Activated effector memory CD4-positive, alpha-beta T cell treated with anti-CD3 and anti-CD28 coated beads, Interleukin-2, amount 50 U/mL, for 16 hours (primary cell): Measurements from ENCODE around the gene GNLY.
"Not testable (repeated sequence)": the region's sequence is repeated elsewhere in the genome, so short reads cannot be mapped to it uniquely, and the experiment has no call there.

Experiments used
- DNase-seq: peaks from one replicate; pipeline ENCODE4 v3.0.0-alpha.2; 2020

GNLY gene

DNA sequence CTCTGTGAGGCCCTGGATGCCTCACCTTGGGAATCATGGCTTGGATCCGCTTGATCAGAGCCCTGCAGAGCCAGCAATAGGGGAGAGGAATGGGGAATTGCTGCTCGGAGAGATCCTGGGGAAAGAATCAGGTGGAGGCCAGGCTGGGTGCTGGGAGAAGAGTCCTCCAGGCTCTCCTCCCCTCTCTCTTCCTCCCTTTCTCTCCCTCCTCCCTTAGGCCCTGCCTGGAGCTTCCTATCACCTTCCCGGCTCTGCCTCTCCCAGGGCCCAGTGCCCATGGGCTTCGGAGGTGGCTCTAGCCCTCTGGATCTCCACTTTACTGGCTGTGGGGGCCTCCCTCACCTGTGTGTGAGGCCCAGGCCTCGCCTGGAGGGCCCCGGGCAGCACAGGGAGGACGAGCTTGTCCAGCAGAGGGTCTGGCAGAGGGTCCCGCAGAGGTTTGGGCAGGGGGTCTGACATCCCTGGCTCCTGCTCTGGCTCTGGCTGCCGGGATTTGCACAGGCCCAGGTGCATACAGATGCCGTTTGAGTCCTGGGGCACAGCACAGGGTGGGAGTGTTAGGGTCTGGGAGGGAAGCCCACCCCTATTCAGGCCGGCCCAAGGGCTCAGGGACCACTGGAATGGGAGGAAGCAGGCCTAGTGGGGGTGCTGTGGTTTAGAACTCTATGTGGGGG is 28.8 kb upstream of the GNLY start:
- DNase-seq = no peak

DNA sequence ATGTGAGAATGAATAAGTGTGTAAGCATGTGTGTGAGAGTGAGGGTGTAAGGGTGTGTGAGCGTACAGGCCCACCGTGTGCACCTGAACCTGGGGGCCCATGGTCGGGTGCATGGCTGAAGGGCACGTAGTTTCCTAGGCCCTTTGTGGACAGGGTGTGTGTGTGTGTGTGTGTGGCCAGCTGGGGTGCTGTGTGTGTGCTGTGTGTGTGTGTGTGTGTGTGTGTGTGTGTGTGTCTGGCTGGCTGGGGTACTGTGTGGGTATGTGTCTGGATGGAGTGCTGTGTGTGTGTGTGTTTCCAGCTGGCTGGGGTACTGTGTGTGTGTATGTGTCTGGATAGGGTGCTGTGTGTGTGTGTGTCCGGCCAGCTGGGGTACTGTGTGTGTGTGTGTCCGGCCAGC is 28.1 kb upstream of the GNLY start:
- no peak for DNase-seq

DNA sequence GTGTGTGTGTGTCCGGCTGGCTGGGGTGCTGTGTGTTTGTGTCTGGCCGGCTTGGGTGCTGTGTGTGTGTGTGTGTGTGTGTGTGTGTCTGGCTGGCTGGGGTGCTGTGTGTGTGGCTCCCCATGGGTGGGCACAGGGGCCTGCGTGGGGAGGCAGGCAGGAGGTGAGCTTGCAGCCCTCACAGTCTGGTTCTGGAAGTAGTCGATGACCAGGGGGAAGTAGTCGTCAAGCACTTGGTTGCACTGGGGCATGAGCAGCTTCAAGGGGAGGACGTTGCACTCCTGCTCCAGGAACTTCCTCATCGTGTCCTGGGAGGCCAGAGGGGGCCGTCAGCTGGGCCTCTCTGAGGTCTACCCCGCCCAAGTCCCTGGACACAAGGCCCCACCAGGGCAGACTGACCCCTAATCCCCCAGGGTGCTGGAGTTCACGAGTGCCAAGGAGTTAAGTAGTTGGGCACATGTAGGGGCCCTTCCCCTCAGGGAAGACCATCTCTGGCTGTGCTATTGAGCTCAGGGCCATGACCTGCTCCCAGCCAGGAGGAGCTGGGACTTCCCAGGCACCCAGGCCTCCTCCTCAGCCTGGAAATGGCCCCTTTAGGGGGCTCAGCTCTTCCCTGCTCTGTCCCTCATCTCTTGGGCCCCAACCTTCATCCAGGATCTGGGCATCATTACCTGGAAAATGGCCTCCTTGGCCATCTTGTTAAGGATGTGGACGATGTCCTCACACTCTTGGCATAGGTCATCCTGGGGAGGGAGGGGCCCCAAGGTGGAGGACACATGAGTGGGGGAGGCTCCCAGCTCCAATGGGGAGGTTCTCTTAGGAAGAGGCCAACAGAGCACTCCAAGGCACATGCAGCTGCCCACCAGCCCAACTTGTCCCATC is 27.5 kb upstream of the GNLY start:
- no peak for DNase-seq

DNA sequence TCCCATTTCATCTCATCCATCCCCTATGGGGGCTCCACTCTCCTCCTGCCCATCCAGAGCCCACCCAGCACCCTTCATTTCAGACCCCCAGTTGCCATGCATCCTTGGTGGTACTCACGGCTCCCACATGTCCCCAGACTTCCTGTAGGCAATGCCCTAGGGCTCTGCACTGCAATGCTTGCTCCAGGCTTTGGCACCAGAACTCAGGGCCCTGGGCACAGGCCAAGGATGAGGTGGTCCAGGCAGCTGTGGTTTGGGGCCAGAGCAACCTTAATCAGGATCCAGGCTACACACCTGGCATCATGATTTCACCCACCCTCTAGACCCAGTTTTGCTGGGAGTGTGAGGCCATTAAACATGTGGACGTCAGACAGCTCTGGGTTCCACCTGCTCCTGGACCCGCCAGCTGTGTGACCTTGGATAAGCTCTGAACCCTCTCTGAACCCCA is 26.6 kb upstream of the GNLY start:
- no peak for DNase-seq

DNA sequence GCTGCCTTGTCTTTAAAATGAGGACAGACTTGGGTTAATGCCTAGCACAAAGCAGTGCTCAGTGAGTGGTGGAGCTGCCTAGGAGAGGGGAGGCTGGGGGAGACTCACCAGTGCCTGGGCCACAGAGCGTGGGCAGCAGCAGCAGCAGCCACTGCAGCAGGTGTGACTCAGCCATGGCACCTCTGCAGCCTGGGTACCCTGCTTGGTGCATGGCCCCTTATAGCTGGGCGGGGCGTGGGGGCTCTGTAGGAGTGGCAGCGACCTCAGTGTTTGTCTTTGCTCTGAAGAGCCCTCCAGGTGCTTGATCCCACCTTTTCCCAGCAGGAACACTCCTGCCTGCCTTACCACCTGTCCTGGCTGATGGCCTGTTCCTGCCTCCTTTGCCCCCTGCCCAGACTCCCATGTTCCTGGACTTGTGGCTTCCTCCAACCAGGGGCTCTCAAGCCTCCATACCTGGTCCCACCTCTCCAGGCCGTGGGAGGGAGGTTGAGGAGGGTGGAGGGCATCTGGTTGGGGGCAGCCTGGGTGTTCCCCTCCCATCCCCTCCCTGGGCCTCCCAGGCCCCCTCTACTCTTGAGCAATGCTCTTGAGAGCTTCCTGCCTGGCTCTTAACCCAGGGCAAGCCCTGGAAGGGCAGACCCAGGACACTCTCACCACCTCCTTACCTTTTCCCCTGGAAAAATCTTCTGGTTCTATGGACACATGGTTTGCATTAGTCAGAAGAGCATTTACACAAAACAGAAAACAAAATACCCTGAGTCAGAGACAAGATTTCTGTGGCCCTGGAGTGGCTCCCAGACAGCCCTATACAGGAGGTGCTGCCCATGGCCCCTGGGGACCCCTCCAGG is 25.9 kb upstream of the GNLY start, which contains the start of gene SFTPB:
TSS of gene SFTPB (minus strand) at position 191 of the 848 bp plus-strand sequence. CDS start at position 175, 16 bp downstream.
- no peak for DNase-seq

DNA sequence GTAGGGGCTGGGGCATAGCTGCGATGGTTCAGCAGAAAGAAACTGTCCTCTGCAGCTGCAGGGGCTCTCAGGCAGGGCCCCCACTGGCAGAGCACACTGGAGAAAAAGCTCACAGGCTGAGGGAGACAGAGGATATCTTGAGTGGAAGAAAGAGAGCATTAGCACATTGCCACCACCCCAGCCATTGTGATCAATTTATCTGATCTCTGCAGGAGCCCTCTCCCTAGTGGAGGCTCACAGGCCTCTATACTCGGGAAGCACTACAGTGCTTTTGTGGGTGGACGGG is 25.4 kb upstream of the GNLY start:
- no peak for DNase-seq

DNA sequence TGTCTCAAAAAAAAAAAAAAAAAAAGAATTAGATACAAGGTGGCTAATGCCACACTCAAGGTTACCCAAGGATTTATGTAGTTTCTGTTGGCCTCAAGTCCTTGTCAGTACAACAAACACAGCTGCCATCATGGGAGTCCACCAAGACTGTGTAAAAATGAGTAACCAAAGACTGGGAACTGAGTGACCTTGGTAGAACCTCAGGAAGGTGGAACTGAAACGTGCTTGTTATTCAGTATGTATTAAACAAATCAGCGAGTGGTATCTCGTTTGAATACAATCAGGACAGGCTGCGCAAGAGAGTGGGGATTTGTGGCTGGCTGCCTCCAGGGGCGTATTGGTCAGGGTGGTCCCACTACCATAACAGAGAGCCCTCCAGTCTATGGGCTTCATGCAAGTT is 24.6 kb upstream of the GNLY start:
- no peak for DNase-seq

DNA sequence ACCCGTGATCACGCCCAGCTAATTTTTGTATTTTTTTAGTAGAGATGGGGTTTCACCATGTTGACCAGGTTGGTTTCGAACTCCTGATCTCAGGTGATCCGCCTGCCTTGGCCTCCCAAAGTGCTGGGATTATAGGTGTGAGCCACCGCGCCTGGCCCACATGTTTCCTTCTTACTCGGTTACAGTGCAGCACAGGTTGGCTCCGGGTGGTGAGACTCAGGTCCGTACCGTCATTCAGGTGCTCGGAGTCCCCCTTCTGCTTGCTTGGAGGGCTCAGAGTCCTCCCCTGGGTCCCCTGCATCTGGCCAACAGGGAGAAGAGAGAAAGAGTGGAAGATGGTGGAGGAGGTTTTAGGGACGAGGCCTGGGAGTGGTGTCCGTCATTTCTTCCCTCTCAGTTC is 23.7 kb upstream of the GNLY start:
- DNase-seq = not testable (repeated sequence)

DNA sequence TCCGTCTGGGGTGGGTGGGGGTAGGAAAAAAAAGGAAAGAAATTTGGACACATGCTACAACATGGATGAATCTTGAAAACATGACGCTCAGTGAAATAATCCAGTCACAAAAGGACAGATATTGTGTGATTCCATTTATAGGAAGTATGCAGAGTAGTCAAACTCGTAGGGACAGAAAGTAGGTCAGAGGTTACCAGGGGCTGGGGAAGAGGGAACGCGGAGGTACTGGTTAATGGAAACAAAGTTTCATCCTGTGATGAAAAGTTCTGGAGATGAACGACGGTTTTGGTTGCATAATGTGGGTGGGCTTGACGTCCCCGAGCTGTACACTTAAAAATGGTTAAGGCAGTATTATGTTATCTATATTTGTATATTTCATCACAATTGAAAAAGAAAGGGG is 21.7 kb upstream of the GNLY start:
- no peak for DNase-seq

DNA sequence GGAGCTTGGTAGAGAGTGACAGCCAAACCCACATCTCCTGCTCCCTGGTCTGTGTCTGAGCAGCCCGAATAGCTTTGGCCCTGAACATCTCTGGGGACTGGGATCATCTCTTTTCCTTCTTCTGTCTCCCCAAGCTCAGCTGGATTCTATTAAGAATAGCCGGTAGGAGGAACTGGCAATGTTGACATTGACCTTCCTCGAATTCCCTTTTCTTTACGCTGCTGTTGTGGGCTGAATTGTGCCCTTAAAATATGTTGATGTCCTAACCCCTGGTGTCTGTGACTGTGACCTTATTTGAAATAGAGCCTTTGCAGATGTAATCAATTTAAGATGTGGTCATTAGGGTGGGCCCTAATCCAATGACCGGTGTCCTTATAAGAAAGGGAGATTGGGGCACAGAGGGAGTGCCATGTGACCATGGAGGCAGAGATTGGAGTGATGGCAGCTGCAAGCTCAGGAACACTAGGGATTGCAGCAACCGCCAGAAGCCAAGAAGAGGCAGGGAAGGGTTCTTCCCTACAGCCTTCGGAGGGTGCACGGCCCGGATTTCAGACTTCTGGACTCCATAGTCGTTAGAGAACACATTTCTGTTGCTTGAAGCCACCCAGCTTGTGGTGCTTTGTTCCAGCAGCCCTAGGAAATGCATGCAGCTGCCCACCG is 20.3 kb upstream of the GNLY start:
- DNase-seq = no peak

DNA sequence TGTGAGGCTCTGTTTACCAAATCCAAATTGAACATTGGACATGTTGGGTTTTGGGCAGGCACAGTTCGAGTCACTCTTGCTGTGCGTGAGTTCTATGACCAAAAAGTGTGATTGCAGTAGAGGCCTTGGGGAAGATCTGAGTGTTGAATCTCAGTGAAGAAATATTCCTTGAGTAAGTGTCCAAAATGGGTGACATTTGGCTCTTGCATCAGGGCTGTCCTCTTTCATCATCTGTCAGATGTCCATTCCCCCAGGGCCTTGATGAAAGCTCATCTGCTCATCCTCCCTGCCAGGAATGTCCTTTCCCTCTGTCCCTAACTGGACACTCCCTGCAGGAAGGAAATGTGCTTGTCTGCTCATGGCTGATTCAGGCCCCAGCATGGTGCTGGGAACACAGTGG is 19.7 kb upstream of the GNLY start:
- no peak for DNase-seq

DNA sequence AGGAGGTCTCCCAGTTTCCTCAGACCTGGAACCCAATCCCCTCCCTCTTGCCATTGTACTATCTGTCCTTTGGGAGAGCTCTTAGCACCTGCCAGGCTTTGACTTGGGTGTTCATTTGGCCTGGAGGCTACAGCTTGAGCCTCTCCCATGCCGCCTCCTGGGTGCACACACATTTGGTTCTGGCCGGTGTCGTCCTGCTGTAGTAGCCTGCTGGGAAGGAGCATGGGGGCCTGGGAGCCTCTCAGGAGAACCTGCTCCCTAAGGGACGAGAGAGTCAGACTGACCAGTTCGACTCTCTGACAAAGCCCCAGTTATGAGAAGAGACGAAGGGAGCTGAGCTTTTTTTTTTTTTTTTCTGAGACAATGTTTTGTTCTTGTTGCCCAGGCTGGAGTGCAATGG is 18.7 kb upstream of the GNLY start:
- no peak for DNase-seq

DNA sequence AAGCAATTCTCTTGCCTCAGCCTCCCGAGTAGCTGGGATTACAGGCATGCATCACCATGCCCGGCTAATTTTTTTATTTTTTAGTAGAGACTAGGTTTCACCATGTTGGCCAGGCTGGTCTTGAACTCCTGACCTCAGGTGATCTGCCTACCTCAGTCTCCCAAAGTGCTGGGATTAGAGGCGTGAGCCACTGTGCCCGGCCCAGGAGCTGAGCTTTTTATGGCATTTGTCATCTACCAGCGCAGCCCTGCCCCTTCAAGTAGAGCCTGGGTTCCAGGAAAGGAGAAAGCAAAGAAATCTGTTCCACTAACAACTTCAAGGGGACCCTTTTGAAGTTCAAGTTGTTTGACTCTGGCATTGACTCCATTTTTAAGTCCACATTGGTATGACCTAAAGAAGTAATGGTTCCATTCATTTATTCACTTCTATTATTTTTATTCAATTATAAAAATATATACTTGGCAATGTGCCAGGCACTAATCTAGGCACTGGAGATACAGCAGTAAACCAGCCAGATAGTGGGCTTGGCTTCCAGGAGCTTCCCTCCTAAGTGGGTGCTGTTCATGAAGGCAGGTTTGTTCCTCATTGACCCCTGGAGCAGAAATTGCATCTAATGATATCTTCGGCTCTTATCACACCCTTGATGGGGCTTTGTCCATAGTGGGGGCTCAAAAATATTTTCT is 18.2 kb upstream of the GNLY start:
- peak; percentile 12 for DNase-seq

DNA sequence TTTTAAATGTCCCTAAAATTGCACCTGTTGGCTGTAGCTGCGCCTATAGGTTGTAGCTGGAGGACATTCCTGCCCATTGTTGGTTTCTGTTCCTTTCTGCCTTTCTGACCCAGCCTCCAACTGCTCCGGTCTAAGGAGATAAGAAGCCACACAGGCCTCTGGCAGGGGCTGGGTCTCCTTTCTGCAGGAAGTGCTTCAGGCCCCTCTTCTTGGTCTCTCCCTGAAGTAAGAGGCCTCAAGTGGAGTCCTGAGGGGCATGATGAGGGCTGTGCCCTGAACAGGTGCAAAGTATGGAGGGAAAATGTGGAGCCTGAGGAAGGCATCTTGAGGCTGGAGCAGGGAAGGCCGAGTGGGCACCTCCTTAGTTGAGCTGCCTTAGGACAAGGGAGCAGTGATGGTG is 15.8 kb upstream of the GNLY start:
- peak; percentile 36 for DNase-seq

DNA sequence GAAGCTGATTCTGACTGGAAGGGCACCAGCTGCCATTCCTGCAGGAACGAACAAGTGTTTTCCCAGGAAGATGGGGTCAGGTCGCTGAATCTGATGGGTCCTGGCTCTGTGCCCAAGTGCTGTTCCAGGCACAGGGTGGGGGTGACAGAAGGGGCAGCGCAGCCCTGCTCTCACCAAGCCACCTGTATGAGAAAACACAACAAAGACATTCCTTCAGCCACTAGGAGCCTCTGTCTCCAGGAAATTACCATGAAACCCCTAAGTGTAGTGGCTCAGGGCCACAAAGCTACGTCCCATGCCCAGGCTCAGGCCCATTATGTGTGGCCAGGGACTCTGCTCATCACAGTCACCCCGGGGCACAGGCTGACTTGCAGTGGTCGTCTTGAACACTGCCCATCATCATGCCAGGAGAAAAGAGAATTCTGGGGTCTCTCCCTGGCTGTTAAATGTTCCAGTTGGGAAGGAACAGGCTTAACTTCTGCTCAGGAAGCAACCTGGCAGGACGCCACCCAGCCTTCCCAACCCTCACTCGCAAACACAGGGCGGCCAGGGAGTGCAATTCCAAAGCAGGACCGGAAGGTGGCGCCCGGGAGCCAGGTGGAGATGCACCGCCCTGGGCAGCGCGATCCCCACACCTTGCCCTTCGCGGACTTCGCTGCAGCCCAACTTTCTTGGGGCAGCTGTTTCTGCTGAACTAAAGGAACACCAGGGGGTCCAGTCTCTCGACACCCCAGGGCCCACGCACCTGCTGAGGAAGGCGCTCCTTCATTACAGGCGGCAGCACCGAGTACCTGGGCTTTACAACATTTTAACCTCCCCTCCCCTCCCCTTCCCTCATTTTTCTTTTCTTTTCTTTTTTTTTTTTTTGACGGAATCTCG is 15.1 kb upstream of the GNLY start:
- DNase-seq = peak; percentile 91

DNA sequence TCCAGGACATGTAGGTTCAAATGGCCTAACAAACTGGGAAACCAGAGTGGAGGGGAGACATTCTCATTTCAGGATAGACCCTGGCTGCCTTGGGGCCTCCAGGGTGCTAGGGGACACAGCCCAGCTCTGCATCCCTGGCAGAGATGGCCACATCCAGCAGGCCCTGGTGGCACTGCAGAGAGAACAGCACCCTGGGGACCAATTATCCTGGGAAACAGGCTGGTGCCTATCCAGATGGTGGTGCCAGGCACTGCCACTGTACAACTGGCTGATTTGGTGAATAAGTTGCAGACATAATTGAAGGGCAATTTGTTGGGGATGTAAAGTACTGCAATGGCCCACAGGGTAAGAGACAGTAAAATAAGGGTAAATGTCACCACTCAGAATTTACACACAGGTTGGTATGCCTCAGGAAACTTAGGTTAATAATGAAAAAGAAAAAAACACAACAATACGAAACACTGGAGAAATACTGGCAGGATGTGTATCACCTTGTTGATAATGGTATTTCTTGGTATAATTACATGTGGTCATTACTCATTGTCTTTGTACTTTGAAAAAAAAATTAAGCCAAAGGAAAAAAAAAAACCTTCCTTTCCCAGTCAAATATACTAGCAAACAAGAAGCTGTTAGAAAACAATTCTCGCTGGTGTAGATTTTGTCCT is 13.3 kb upstream of the GNLY start:
- DNase-seq = peak; percentile 54

DNA sequence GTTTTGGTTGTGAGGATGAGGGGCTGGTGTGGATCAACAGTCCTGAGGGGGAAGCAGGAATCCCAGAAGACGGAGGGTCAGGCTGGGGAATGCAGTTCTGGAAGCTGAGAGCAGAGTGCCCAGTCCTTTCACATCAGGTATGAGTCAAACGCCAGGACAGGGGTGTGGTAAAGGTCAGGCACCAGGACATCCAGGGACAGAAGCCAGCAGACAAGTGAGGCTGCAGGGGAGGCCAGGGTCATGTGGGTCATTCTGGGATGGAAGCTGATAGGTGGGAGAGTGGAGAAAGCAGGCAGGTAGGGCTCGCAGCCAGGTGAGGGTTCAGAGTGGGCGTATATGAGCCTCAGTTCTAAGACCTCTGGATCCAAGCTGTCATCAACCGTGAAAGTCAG is 12.8 kb upstream of the GNLY start:
- peak; percentile 34 for DNase-seq

DNA sequence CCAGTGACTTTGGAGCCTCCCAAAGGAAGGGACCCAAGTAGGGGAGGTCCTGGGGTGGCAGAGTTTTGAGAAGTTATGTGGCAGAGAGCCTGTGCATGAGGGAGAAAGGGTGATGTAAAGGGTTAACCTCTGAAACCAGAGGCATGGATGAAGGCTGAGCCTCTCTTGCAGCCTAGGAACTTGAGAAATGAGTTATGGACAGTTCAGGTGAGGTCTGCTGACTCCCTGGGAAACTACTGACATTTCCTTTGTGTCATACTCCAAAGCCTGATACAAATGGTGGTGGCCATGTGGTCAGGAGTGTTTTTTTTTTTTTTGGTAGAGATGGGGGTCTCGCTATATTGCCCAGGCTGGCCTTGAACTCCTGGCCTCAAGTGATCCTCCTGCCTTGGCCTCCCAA is 12.4 kb upstream of the GNLY start:
- no peak for DNase-seq

DNA sequence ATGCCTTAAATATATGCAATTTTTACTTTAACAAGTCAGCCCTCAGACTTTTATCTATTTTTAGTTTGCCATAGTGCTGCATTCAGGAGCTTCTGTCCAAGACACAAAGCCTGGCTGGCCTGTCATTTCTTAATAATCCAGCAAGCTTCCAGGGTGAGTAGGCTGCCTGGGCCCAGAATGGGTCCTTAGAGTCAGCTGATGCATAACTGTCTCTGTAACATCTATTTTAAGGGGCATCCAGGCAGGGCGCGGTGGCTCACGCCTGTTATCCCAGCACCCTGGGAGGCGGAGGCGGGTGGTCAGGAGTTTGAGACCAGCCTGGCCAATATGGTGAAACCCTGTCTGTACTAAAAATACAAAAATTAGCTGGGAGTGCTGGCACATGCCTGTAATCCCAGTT is 11.8 kb upstream of the GNLY start:
- DNase-seq = no peak

DNA sequence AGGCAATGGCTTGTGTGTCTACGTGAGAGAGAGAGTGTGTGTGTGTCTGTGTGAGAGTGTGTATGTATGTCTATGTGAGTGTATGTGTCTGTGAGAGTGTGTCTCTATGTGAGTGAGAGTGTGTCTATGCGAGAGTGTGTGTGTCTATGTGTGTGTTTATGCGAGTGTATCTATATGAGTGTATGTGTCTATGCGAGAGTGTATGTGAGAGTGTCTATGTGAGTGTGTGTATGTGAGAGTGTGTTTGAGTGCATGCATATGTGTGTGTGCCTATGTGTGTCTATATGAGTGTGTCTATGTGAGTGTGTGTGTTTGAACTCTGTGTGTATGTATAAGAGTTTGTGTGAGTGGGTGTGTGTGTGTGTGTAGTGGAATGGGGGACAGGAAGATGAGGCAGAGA is 9.8 kb upstream of the GNLY start:
- no peak for DNase-seq

DNA sequence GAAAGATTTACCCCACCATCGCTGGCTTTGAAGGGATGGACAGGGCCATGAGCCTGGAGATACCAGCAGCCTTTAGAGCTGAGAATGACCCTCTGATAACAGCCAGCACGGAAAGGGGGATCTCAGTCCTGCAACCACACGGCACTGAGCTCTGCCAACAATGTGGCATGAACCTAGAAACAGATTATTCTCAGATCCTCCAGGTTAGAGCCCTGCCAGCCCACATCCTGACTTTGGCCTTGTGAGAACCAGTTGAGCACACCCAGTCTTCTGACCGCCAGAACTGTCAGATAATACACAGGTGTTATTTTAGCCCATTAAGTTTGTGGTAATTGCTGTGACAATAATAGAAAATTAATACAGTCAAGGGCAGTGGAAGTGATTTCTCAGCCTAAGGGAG is 9.4 kb upstream of the GNLY start:
- DNase-seq = no peak
